Osteocyte (in vitro differentiated cells): ENCODE data around the gene PPP1R9A. TPM values are rescaled to one million over a fixed set of nuclear protein-coding genes. Genes with fewer than 3 reads are reported as not detected.

Source experiments
- DNase-seq: peaks from one replicate; pipeline ENCODE4 v3.0.0; 2021; ENCODE audit warnings: mixed read lengths; ENCODE audit not compliant: unreplicated experiment; ENCODE audit errors: extremely low spot score
- H3K27ac Mint-ChIP-seq: one replicate; pipeline ENCODE4 v1.8.0; 2021; ENCODE audit warnings: mild to moderate bottlenecking, mixed read lengths; ENCODE audit not compliant: unreplicated experiment
- H3K27me3 Mint-ChIP-seq: one replicate; pipeline ENCODE4 v1.8.0; 2021; ENCODE audit warnings: mixed read lengths; ENCODE audit not compliant: unreplicated experiment
- H3K36me3 Mint-ChIP-seq: one replicate; pipeline ENCODE4 v1.8.0; 2021; ENCODE audit warnings: mixed read lengths; ENCODE audit not compliant: unreplicated experiment
- H3K4me1 Mint-ChIP-seq: one replicate; pipeline ENCODE4 v1.8.0; 2021; ENCODE audit warnings: mixed read lengths; ENCODE audit not compliant: unreplicated experiment
- H3K4me3 Mint-ChIP-seq: one replicate; pipeline ENCODE4 v1.8.0; 2021; ENCODE audit warnings: mild to moderate bottlenecking, moderate library complexity, mixed read lengths; ENCODE audit not compliant: unreplicated experiment
- H3K9me3 Mint-ChIP-seq: one replicate; pipeline ENCODE4 v1.8.0; 2021; ENCODE audit warnings: mixed read lengths; ENCODE audit not compliant: unreplicated experiment
- total RNA-seq: library from RNA; stranded (reverse); gene quantifications from 2 replicates; pipeline ENCODE4 v1.2.1, GENCODE V29; 2021
- TF ChIP-seq, protein P1 (sequence below): fragments of 200-600 bp; sonication (generic); IDR thresholded peaks from 2 replicates; pipeline ENCODE4 v1.5.0; 2021; ENCODE audit warnings: antibody characterized with exemption, mild to moderate bottlenecking, moderate library complexity

The PPP1R9A gene
- total RNA-seq, 1 donor from 2014 or later = 3.4 TPM

DNA sequence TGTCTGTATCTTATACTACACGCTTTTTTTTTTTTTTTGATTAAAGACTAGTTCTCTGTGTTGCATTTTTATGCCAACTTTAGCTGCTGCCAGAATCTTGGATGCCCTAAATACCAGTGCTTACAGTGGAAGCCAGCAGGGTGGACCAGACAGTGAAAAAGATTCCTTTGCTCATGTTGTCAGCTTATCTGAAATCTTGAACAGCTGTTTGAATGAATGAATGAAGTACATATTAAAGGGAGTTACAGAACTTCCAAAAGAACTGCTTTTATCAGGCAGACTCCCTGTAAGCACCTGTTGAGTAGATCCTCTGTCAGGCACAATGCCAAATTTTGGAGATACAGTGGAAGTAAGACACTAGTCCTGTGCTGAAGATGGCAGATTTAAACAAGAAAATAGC lies 184.9 kb downstream of the PPP1R9A start:
- DNase-seq = no peak
- H3K36me3 Mint-ChIP-seq = no peaks in the 10 kb centered on the region
- no peak overlapping the region for H3K27ac Mint-ChIP-seq
- H3K9me3 Mint-ChIP-seq = no peaks in the 10 kb centered on the region
- no peak overlapping the region for H3K4me3 Mint-ChIP-seq
- H3K4me1 Mint-ChIP-seq = no peaks in the 10 kb centered on the region
- H3K27me3 Mint-ChIP-seq = no peaks in the 10 kb centered on the region
- TF ChIP-seq, protein P1, sequence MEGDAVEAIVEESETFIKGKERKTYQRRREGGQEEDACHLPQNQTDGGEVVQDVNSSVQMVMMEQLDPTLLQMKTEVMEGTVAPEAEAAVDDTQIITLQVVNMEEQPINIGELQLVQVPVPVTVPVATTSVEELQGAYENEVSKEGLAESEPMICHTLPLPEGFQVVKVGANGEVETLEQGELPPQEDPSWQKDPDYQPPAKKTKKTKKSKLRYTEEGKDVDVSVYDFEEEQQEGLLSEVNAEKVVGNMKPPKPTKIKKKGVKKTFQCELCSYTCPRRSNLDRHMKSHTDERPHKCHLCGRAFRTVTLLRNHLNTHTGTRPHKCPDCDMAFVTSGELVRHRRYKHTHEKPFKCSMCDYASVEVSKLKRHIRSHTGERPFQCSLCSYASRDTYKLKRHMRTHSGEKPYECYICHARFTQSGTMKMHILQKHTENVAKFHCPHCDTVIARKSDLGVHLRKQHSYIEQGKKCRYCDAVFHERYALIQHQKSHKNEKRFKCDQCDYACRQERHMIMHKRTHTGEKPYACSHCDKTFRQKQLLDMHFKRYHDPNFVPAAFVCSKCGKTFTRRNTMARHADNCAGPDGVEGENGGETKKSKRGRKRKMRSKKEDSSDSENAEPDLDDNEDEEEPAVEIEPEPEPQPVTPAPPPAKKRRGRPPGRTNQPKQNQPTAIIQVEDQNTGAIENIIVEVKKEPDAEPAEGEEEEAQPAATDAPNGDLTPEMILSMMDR = no peak

DNA sequence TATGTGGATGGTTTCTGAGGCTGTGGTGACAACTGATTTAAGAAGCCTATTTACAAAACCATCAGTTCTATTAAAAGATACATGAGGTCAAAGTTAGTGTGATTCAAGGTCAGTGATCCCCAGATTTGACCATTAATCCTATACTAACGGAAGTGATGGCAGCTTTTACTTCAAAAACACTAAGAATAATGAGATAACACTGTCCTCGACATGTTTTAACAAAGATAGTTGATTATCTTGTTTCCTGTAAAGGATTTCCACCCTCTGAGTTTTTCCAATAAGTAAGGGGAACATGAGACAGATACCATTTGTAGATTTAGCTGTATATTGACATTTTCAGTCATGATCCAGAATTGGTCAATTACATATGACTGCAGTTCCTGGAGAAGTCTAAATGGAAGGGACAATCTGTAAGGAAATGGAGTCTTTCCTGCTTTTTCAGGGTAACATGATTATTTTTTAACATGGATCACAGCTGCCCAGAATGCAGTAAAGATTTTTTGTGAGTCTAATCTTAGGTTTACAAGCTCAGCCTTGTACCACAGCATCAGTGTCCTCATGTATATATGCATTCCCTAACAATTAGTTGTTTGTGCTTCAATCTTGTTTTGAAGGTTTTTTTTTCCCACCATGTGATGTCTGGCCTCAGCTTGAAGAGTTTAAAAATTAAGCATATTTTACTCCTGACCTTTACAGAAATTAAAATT lies 188.0 kb downstream of the PPP1R9A start:
- no peaks in the 10 kb centered on the region for H3K9me3 Mint-ChIP-seq
- H3K4me3 Mint-ChIP-seq = no peak overlapping the region
- no peaks in the 10 kb centered on the region for H3K4me1 Mint-ChIP-seq
- no peak for DNase-seq
- H3K27ac Mint-ChIP-seq = no peak overlapping the region
- H3K27me3 Mint-ChIP-seq = no peaks in the 10 kb centered on the region
- TF ChIP-seq, protein P1 = no peak
- no peaks in the 10 kb centered on the region for H3K36me3 Mint-ChIP-seq

DNA sequence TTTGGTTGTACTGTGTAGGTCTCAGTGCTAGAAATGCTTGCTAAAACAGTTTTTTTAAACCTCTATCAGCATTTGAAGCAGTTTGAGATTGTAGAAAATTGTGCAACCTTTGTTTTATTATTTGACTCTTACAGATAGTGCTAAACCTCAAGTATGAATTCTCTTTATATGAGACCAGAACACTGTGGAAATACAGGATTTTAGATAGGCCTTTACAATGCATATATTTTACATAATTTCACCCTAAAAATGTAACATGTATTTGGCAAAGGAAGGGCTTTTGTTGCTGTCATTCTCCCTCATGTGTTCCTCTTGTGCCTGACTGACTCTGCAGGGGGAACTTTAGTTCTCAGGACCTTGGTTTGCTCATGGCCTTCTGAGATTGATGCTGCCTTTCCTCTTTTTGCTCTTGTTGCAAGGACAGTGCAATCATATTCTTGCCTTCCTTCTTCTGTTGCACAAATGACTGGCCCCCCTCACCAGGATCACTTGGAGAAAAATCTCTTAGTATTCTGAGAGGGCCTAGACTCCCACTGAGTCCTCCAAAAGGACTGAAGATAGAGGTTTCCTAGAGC lies 188.7 kb downstream of the PPP1R9A start:
- no peak for DNase-seq
- Mint-ChIP-seq H3K27me3 (no peaks in the 10 kb centered on the region), H3K4me3 (no peak overlapping the region), H3K27ac (no peak overlapping the region), H3K4me1 (no peaks in the 10 kb centered on the region), H3K9me3 (no peaks in the 10 kb centered on the region), H3K36me3 (no peaks in the 10 kb centered on the region)
- TF ChIP-seq, protein P1 = no peak

DNA sequence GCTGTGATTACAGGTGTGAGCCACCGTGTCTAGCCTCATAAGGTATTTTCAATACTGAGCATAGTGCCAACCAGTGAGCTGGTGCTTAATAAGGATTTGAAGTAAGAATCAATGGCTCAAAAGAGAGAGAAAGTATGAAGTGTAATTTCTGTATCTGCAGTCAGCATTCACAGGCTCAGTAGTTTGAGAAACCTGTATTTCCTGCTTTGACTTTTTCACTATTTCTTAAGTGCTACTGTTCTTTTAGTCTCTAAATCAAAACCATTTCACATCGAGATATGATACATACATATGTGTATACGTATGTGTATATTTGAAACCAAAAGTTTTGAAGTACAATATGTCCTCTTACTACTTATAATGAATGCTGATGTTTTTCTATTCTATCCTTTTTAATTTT lies 189.9 kb downstream of the PPP1R9A start:
- no peak overlapping the region for H3K27ac Mint-ChIP-seq
- H3K27me3 Mint-ChIP-seq = no peaks in the 10 kb centered on the region
- TF ChIP-seq, protein P1 = no peak
- H3K4me3 Mint-ChIP-seq = no peak overlapping the region
- no peaks in the 10 kb centered on the region for H3K9me3 Mint-ChIP-seq
- H3K4me1 Mint-ChIP-seq = no peaks in the 10 kb centered on the region
- H3K36me3 Mint-ChIP-seq = no peaks in the 10 kb centered on the region
- no peak for DNase-seq

DNA sequence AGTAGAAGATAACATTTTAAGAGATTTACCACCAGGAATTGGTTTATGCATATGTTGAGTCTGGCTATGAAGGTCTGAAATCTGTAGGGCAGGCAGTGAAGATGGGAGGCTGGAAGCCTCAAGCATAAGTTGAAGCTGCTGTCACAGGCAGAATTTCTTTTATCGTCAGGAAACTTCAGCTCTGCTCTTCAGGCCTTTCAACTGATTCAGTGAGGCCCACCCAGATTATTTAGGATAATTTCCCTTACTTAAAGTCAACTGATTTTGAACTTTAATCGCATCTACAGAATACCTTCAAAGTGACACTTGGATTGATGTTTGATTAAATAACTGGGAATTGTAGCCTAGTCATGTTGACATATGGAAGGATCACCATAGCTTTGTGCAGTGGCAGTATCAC lies 190.5 kb downstream of the PPP1R9A start:
- H3K4me3 Mint-ChIP-seq = no peak overlapping the region
- DNase-seq = no peak
- H3K9me3 Mint-ChIP-seq = no peaks in the 10 kb centered on the region
- H3K4me1 Mint-ChIP-seq = no peaks in the 10 kb centered on the region
- H3K27ac Mint-ChIP-seq = no peak overlapping the region
- no peaks in the 10 kb centered on the region for H3K27me3 Mint-ChIP-seq
- TF ChIP-seq, protein P1 = no peak
- no peaks in the 10 kb centered on the region for H3K36me3 Mint-ChIP-seq
